Left renal cortex interstitium (tissue), 4 donors: ENCODE measurements around the gene TCL1A. TPM values are rescaled to one million over a fixed set of nuclear protein-coding genes. Genes with fewer than 3 reads are reported as not detected.

Experiments used
- DNase-seq, 4 donors: peaks; one replicate each; pipeline ENCODE4 v3.0.0-alpha.2; 2013; ENCODE audit warnings: low read depth in 4 of 4, low spot score in 2 of 4, missing footprints in 1 of 4
- polyA plus RNA-seq, 4 donors: library from polyadenylated mRNA; unstranded; fragments of 120-200 nt; gene quantifications; one replicate each; pipeline ENCODE4 v1.2.1, GENCODE V29; 2013; ENCODE audit not compliant: insufficient read length in 4 of 4

TCL1A gene
- polyA plus RNA-seq, 4 donors = 0.54 to 1.9 (median 1.1) TPM

DNA sequence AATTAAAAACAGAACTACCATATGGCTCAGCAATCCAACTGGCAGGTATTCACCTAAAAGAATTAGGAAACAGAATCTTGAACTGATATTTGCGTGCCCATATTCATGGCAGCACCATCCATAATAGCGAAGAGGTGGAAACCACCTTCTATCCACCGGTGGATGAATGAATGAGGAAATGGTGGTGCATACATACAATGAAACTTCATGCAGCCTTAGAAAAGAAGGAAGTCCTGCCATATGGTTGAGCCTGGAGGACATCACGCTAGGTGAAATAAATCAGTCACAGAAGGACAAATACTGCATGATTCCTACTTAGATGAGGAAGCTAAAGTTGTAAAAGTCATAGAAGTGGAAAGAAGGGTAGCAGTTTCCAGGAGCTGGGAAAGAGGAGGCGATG lies 6.6 kb downstream of the TCL1A start:
- DNase-seq = no peak

DNA sequence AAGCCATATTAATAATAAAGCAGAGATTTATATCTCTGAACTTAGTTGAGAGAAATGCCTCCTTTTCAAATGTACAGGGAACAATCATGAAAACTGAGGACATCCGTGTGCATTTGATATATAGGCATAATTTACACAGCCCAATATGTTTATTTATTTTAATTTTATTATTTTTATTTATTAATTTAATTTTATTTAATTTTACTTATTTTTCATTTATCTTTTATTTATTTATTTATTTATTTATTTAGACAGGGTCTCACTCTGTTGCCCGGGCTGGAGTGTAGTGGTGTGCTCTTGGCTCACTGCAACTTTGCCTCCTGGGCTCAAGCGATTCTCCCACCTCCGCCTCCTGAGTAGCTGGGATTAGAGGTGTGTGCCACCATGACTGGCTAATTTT lies 8.4 kb downstream of the TCL1A start:
- no peak for DNase-seq

DNA sequence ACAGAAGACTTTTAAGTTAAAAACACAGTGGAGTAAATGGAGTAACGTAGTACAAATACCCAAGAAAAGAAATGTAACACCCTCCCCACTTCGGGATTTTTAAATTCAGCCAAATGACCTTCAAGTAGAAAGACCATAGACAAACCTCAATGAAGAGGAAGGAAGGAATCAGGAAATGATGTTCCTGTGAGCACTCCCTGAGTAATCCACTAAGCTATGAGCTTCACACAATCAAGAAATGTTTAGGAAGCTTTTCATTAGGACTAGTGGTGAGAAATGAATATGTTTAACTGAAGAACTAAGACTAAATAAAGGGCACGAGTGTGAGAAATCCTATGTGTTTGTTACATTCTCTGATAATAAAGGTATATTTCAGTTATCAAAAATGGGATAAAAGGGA lies 10.1 kb downstream of the TCL1A start:
- no peak for DNase-seq

DNA sequence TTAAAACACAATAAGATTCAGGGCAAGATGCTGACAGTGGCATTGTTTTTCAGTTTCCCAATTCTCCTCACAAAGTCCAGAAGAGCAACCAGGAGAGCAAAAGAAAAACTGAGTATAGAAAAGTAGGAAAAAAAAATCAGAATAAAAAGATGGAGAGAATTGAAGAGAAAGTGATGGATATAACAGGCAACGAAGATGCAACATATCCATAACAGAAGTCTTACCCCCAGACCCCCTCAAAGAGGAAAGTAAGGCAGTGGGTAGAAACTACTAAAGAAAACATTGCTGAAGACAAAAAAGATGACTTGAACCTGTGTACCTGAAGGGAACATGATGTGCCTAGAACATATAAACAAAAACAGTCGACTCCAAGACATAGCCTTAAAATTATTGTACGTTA lies 10.6 kb downstream of the TCL1A start:
- no peak for DNase-seq

DNA sequence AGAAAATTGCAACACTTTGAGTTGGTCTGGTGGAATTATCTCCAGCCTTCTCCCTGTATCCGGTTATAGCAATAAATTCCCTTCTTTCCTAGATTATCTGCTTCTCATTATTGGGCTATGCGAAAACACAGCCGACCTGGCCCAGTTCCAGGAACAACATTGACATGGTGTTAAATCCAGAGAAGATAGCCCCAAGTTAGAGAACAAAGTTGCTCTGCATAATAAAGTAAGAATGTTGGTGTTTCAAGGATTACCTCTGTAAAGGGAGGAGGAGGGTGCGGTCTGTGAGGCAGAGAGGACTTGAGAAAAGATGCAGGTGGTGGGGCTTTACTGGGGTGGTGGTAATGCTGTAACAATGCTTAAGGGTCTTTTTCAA lies 12.1 kb downstream of the TCL1A start:
- DNase-seq = peak in 1 of 4 donors; percentile 56

DNA sequence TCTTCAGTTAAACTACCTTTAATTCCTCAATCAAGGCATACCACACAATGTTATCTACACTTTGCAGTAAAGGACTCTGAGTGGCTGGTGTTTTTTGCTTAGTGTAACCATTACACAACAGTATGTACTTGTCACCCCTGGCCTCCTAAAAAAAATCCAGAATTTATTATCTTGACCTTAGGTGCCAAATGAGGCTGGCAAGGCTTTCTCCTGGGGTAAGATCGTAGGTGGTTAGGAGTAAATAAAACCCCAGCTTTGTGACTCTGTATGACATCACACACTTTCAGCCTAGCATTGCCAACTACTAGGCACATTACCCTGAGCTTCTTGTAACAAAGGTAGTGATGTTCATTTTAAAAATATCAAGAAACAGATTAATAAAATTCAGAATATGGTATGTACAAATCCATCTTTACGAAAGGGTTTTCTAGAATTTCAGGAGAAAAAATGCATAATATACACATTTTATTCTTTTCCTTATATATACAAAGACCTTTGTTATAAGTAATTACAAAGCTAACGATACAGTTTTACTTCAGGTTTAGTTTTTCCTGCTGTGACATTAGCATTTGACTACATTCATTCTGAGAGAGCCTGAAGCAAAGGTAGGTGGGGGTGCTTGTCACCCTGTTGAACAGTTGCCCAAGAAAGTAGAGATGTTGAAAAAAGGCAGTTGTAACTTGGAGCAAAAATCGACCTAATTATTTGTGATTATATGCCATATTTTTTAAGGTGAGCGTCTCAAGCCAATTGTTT lies 13.5 kb downstream of the TCL1A start:
- DNase-seq = no peak

DNA sequence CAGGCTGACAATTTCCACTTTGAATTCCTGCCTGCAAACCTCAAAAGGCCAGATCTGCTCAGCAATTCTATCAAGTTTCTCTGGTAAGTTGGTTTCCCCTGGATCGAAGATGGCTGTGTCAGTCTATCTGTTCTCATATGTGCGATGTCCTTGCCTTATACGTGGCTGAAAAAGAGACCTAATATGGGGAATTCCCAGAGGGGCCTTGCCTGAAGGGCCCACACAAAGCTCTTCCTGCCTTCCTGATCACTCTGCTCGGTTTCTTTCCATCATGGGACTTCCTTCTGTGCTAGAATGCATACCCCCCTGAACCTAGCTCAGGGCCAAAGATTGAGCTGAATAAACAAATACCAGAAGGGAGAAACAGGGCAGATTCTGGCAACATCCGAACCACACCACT lies 14.5 kb downstream of the TCL1A start:
- no peak for DNase-seq

DNA sequence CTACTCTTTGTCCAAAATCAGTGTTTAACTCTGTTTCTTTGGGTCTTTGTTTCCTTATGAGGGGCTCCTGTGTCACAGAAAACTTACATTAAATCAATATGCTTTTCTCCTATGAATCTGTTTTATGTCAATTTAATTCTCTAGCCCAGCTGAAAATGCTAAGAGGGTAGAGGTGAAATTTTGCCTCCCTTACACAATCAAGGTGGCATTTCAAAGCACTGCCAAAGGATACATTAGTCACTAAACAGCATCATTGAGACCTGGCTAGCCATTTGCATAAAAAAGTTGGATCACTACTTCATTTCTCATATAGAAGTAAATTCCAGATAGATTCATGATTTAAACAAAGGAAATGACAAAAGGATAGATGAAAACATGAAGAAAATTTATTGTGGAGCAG lies 15.6 kb downstream of the TCL1A start:
- DNase-seq = no peak

DNA sequence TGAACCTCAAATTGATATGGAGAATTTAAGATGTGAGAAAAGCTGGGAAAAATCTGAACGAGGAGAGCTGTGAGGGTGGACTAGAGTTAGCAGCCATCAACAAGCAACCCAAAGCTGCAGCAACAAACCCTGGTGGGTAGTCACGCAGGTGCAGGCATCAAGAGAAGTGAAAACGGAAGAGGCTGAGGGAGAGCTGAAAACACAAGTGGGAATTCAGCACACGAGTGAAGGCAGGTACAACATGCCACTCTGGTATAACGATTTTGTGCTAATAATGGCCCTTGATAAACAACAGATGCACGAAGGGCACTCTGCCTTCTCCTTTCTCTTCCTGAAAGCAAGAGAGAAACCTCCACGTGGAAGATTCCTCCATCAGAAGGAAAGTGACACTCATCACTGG lies 16.2 kb downstream of the TCL1A start:
- DNase-seq = no peak

DNA sequence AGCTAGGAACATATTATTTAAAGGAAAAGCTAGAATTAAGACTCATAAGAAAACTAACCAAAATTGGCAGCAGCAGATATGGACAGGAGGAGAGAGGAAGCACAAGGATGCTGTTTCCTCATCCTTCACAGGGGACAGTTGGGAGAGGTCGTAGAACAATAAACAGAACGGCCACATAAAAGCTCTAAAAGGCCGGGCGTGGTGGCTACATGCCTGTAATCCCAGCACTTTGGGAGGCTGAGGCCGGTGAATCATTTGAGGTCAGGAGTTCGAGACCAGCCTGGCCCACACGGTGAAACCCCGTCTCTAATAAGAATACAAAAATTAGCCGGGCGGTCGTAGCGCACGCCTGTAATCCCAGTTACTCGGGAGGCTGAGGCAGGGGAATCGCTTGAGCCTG lies 17.2 kb downstream of the TCL1A start:
- no peak for DNase-seq

DNA sequence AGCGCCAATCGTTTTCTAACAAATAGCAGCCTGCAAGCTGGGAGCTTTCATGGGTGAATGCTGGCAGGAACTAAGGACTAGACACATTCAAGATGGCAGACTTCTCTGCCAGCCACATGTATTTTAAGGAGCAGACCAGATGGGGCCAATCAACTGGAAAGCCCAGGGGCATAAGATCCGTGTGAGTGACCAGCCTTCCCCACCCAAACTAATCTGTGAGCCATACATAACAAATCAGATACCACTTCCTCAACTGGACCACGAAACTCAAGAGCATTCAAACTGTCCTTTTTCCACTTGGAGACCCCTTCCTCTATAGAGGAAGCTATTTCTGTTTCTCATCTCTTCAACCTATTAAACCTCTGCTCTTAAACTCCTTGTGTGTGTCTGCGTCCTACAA lies 18.0 kb downstream of the TCL1A start:
- no peak for DNase-seq

DNA sequence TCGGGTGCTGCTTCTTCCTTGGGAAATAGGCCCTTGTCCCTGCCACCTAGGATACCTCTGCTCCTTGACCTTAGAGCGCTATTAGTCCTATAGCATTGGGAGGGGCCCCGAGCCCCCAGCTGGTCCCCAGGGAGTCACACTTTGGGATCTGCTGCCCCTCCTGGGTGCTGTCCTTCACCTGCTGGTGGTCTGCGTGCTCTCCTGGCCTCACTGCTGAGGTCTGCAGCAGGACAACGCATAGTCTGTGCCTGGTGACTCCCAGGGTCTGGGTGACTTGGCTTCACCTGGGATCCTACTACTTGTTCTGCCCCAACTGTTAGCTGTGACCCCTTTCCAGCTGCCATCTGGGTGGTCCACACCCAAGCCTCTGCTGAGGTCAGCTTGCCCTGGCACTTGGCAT lies 18.9 kb downstream of the TCL1A start:
- no peak for DNase-seq

DNA sequence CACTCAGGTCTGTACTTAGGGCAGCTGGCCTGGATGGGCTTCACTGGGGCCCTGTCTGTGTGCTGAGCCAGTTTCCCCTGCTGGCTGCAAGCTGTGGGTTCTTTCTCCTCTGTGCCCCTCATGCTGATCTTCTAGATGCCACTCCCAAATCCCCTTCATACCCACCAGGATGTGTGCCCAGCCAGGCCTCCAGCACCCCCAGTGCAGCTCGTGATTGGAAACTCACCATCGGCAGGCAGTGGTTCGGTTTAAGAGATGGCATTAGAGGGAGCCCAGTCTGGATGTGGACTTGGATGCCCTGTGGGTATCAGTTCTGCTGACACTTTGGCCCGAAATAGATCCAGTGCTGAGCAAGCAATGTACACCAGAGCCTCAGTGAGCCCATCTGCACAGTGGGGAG lies 21.8 kb downstream of the TCL1A start:
- DNase-seq = no peak

DNA sequence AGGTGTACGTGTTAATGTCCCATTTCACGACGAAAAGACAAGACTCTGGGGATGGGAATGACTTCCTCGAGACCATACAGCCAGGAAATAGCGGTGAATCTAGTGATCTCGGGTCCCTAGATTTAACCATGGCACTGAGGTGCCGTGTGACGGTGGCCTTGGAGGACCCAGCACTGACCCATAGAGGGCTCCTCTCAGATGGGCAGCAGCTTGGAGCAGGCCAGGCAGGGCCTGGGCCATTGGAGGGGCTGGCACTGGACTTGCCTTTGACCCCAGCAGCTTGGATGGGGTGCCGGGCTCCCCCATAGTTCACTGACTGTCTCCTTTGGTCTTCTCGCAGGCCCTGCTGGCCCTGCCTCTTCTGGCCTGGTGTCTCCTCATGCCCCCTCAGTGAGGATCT lies 22.3 kb downstream of the TCL1A start:
- no peak for DNase-seq

DNA sequence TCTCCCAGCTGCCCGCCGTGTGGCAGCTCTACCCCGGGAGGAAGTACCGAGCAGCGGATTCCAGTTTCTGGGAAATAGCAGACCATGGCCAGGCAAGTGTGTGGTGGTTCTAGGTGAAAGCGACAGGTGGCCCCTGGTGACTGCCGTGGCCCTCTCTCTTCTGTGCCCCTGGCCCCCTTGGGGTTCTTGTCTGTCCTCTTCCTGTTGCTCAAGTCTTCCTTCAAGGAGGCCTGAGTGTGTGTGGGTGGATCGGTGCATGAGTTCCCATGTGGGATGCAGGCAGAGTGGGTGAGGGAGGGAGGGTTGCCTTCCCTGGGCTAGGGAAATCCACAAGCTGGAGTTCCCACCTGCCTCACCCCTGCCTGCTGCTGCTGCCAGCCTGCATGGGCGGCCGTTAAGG lies 23.1 kb downstream of the TCL1A start:
- DNase-seq = no peak

DNA sequence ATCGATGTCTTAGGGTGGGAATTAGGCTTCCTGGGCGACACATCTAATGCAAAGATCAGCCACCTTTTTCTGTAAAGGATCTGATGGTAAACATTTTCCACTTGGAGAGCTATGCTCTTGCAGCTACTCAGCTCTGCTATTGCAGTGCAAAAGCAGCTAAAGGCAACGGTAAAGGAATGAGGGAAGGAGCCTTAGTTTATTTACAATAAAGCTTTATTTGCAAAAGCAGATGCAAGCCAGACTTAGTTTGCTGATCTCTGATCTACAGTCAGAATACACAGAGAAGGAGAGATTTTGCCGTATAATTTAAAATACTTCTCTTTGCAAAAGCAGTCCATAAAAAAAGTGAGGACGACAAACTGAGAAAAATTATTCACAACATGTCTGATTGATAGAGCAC lies 24.5 kb downstream of the TCL1A start:
- no peak for DNase-seq

DNA sequence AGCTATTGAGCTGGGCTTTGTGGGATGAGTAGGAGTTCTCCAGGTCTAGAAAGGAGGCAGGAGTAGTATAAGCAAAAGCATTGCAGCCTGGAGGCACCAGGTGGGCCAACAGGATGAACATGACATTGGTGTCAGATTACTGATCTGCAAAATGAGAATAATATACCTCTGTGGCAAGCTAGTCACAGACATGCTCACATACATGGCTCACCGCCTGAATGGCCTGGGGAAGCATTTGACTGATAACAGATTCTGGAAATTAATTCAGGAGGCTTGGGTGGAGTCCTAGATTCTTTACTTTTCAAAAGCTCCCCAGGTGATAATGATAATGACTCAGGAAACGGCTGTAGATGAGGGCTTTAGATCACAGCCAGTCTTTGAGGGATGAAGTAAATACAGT lies 27.0 kb downstream of the TCL1A start:
- no peak for DNase-seq

DNA sequence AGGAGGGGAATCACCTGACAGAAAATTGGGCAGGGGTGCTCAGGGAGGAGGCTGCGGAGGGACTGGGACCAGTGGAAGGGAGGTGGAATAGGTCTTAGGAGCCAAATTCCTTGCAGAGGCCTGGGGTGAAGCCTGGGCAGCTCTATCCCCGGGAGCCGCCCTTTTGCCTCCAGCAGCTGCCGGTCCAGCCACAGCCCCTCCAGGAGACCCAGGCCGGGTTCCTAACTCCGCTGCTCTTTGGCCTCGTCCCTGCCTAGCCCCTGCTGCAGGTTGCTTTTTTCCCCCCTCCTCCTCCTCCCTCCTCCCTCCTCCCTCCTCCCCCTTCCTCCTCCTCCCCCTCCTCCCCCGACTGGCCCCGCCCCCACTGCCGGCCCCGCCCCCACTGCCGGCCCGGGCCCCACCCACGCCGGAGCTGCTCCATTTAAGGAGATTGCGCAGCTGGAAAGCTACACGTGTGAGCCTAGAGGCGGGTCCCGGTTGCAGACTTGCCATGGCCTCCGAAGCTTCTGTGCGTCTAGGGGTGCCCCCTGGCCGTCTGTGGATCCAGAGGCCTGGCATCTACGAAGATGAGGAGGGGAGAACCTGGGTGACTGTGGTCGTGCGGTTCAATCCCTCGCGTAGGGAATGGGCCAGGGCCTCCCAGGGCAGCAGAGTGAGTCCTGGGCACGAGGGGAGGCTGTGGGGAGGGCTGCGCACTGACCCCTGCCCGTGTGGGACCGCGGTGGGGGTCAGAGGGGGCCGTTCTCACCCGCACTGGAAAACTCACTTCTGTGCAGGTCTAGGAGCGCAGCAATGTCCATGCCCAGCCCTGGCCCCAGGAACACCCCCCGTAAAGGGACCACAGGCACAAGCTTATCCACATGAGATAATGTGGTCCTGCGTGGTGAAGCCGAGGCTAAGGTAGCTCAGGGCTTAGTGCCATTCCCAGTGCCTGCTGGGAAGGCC lies 27.7 kb downstream of the TCL1A start, which contains the start of gene TCL1B:
TCL1B (plus strand) TSS at position 449 of the 945 bp plus-strand sequence; CDS start at position 491, 42 bp downstream.
- no peak for DNase-seq

DNA sequence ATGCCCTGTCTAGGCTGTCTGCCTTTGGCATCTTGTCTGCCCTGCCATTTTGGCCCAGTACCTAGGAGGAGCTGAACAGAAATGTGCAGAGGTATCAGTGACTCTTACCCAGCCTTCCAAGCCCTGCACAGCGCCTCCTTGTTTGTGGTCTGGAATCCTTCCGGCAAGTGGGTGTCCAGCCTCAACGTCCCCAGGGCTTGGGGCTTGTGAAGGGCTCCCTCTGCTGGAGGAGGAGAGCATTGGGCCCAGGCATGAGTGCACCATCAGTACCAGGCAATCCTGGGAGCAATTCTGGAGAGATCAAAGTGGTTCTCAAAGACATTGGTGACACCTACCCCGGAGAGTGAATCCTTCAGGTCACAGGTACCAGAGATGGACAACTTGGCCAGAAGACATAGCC lies 30.1 kb downstream of the TCL1A start:
- DNase-seq = no peak

DNA sequence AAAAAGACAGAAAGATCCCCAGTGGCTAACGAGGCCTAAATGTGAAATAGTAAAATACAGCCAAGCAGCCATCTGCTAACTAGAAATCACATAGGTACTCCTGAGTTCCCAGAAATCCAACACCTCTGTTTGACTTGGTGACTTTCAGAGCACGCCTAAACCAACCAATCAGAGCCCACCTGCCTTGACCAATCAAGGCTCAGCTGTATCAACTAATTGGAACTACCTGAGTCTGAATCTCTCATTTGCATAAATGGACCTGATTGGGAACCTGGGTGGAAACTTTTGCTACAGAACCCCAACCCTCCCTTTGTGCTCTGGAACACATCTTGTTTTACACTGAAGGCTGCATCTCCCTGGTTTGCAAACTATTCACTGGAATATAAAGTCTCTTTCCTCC lies 32.8 kb downstream of the TCL1A start:
- DNase-seq = no peak

DNA sequence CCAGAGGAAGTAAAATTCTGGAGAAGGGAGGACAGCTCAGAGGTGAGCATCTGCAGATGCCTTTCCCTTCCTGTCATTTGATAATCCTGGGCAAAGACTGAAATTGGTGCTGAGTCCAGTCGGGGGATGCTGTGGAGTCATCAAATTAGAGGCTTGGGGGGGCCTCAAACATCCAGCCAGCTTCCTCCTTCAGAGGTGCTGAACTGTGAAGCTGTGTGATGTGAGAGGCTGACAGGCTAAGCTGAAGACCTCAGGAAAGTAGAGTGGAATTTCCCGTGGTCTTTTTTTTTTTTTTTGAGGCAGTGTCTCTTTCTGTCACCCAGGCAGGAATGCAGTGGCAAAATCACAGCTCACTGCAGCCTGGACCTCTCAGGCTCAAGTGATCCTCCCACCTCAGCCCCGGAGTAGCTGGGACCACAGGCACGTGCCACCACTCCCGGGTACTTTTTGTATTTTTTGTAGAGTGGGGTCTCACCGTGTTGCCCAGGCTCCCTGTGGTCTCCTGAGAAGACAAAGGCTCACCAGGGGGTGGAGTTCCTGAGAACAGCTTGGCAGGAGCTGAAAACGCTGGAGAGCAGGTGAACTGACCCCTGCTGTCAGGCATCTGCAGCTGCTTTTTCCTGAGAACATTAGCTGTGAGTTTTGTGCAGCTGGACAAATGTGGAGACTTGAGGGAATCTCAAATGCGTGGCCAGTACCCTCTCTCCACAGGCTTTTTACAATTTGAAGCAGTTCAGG lies 33.8 kb downstream of the TCL1A start:
- no peak for DNase-seq
